NCI-H524 treated with DMSO at 0.1 percent for 48 hours (cell line): ENCODE data around the gene WNT2.
"Not testable (repeated sequence)": the region's sequence is repeated elsewhere in the genome, so short reads cannot be mapped to it uniquely, and the experiment has no call there.

Source experiments
- DNase-seq: peaks from one replicate; lab custom pipeline; 2025; lab: John Stamatoyannopoulos, UW

WNT2 gene

DNA sequence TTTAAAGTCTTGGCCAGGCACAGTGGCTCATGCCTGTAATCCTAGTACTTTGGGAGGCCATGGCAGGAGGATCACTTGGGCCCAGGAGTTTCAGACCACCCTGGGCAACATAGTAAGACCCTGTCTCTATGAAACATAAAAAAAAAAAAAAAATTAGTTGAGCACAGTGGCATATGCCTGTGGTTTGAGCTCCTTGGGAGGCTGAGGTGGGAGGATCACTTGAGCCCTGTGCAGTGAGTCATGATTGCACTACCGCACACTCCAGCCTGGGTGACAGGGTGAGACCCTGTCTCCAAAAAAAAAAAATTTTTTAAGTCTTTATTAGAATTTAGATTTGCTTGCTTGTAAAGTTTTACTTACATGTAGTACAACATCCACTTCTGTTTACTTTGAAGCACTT lies 14.0 kb downstream of the WNT2 start:
- no peak for DNase-seq

DNA sequence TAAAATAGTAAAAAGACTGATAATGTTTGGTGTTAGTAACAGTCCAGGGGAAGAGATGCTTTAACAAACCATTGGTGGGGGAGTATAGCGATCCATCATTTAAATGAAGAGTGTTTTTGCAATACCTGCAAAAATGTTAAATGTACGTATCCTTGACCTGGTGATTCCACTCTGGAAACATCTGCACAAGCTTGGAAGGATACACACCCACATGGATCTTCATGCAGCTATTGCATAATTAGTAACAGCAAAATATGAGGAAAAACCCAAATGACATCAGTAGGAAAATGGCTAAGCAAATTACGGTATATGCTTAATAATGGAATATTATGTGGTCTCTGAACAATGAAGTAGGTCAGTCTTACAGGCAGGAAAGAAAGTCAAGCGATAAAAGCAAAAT lies 20.5 kb downstream of the WNT2 start:
- no peak for DNase-seq

DNA sequence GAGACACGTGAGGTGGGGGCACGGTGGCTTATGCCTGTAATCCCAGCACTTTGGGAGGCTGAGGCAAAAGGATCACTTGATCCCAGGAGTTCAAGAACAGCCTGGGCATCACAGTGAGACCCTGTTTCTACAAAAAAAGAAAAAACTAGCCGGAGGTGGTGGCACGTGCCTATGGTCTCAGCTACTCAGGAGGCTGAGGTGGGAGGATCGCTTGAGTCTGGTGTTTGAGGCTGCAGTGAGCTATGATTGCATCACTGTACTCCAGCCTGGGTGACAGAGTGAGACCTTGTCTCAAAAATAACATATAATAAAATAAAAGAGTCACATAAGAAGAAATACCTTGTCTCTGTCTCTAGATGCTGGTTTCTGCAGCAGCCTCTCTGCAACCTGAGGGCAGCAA lies 22.4 kb downstream of the WNT2 start:
- not testable (repeated sequence) for DNase-seq

DNA sequence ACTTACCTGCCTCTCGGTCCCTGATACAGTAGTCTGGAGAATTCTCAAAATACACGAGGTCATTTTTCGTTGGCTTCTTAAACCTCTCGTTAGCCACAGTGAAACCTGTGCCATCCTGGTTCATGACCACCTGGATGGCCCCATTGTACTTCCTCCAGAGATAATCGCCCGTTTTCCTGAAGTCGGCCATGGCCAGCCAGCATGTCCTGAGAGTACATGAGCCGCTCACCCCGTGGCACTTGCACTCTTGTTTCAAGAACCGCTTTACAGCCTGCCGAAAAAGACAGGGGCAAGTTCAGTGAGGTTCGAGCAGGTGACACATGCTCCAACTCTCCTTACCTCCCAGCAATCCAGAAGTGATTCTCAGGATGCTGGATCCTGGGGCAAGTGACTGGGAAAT lies 25.3 kb downstream of the WNT2 start:
- no peak for DNase-seq

DNA sequence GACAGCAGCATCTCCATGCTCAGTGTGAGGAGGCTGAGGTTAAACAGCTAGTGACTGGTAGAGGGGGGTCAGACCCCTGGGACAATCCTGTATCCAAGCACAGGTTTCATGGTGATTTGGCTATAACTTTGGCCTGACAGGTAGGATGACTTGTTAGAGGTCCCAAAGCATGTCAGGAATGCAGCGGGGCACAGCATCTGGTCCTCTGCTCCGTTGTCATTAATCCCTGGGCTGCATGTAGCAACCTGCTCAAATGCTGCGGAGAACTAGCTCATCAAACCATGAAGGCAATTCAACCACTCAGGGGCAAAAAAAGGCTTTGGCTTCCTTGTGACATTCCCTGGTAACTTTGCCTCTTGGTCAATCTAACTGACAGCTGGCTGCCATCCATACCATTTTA lies 26.8 kb downstream of the WNT2 start:
- DNase-seq = no peak

DNA sequence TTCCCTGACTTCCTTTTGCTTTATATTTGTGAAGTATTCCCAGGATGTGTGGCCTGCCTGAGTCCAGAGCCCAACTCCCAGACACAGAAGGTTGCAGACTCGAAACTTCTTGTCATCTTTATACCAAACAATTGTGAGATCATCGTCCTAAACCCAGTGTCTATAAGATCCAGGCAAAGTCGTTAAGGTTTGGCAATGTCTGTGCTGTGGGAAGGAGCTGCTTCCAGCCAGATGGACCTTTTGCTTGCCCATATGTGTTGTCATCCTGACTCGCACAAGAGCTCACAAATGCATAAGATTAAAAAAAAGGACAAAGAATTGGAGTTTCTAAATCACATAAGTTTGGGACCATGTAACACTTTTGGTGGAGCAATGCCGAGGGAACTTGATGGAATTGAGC lies 37.0 kb downstream of the WNT2 start:
- no peak for DNase-seq

DNA sequence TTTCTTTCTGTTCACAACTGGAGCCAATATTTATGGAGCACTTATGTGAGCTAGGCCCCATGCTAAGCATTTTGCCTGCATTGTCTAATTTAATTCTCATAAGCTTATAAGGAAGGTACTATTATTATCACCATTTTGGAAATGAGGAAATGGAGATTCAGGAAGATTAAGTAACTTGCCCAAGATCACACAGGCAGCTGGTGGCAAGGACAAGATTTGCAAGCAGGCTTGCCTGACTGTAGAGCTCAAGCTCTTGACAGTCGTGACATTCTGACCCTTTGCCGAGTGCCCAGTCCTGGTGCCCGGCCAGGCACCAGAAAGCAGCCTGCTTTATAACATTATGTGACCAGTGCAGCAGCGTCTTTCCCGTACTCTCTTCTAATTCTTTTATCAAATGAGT lies 38.2 kb downstream of the WNT2 start:
- no peak for DNase-seq

DNA sequence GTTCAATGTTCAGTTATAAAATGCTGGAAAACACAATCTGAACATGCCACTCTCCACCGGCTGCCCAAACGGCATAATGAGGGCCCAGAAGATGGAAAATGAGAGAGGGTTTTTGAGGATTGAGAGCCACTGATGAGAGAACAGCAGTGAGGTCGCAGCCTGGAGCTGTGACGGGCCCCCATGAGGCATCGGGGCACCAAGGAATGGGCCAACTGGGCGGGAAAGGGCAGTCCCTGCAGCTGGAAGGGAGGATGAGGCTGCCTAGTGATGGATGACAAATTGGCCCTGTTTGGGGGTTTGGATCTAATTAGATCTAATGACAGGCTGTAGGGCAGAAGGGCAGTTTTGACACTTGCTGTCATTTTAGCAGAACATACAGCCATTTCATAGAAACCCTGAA lies 39.1 kb downstream of the WNT2 start:
- DNase-seq = no peak

DNA sequence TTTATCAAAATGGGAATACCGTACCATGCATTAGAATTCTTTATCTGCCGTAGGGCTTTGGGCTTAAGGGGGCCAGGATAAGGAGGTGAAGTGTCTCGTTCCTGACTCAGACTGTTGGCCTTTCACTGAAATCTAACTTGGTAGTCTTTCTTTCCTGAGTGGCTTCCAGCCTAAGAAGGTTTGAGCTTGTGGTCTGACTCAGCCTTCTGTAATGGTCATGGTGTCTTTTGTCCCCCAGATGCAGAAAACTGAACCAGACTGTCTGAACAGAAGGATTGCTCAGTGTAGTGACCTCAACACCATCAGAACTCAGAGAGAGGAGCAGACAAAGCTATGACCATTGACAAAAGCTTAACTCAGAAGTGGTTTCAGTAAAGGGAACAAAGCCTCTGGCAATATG lies 39.5 kb downstream of the WNT2 start:
- no peak for DNase-seq

DNA sequence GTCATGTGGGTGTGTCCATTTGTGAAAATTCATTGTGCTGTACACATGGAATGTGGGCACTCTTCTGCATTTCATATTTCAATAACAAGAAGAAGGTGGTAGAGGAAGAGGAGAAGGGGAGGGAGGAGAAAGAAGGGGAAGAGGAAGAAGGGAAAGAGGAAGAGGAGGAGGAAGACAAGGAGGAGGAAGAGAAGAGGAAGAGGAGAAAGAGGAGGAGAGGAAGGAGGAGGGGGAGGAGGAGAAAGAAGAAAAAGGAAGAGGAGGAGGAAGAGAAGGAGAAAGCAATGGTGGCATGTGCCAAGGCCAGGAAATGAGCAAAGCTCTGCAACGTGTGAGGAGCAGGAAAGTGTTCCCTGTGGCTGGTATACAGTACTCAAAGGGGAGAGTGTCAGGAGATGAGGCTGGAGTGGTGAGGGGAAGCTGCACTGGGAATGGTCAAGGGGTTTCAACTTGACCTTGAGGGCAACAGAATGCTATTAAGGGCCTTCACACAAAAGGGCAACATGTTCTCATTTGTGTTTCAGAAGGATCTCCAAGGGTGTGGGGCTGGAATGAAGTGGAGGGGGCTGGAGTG lies 40.5 kb downstream of the WNT2 start:
- no peak for DNase-seq

DNA sequence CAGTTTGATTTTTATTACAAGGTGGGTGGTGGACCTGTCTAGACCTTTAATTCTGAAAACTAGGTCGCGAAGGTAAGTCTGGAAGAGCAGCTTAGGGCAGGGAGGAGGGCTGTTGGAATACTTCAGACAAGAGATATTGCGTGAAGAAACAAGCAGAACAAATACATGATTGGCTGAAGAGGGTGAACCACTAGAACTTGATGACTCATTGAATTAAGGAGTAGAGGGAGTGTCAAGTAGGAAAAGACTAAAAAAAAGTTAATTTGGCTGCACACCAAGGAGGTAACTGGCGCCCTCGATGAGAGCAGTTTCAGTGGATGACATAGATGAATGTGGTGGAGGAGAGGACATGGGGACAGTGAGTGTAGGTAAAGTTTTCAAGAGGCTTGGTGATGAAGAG lies 41.3 kb downstream of the WNT2 start:
- no peak for DNase-seq

DNA sequence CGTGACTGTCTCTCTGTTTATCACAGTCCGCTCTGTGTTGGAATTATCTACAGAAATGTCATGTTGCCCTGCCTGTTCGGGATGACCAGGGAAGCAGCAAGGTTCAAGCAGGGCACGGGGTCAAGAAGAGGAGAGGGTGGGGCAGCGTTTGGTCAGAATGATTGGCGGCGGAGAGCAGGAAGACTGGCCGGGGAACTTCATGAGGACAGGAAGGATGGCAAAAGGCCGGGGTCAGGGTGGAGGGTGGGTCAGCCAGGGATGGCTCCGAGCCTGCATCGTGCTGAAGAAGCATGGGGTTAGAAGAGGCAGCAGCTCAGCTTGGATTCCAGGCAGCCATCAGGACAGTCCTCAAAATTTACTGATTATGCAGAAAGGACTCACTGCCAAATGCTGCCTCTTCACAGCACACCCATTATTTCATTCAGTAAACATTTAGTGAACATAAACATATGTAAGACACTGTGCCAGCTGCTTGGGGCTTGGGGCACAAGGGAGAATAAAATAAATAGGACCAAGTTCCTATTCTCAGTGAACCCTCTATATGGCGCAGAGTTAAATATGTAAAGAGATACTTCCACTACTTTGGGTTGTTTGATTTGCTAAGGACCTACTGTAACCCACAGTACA lies 42.8 kb downstream of the WNT2 start:
- DNase-seq = no peak

DNA sequence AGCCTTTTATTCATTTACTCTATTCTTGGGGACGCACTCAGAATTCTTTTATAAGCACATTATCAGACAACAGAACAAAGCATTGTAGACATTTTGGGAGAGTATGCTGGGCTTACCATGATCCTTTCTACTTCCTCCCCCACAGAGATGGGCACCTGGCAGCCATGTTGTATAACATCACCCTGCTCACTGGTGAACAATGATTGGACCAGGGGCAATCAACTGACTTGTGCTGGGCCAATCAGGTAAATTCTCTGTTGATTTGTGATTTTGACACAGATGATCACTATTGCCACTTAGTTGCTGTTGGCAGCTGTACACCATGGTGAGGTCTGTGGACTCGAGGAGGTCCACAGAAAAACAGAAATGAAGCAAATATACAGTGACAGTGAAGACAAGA lies 43.7 kb downstream of the WNT2 start:
- DNase-seq = no peak

DNA sequence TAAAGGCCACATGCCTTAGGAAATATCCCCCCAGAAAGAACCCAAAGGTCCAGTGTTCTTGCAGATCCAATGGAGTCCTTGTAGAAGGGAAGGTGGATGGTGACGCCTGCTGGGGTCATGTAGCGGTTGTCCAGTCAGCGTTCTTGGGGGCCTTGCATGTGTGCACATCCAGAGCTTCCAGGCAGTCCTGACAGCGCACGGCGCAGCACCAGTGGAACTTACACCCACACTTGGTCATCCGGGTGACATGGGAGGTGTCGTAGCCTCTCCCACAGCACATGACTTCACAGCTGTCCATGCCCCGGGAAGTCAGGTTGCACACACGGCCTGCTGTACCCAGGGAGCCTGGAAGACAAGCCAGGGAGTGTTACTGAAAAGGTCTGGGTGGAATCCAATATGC lies 44.8 kb downstream of the WNT2 start:
- DNase-seq = no peak

DNA sequence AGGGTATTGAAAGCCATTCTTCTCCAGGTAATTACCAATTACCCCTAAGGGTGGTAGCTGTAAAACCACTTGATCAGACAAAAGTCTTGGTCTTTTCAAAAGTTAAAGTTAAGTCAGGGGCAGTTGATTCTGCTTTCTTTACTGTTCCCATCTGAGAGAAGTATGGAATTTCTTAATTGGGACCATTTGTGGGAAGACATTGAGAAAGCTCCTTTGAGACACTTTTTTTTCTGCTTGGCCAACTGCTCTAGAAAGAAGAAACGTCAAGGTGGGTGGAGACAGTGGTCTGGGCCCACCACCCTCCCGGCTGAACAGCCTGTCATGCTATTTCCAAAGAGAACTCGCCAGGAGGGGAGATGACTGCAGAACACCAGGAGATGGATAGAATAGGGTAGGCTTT lies 45.3 kb downstream of the WNT2 start:
- no peak for DNase-seq

DNA sequence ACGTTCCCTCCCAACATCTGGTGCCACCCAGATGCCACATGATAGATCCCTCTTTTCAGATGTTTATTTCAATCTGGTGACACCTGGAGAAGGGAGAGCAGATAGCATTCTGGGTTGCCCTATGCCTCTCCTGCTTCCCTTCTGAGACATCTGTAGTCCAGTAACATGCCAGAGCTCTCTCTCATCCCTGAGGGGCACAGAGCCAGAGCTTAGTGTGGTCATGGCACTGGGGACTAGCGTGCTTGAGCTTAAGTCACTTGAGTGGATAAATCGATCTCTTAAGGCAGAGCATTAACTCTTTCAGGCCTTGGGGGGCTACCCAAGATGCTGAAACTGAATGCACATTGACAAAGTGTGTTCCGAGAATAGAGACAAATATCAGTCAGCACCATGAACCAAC lies 47.9 kb downstream of the WNT2 start:
- no peak for DNase-seq

DNA sequence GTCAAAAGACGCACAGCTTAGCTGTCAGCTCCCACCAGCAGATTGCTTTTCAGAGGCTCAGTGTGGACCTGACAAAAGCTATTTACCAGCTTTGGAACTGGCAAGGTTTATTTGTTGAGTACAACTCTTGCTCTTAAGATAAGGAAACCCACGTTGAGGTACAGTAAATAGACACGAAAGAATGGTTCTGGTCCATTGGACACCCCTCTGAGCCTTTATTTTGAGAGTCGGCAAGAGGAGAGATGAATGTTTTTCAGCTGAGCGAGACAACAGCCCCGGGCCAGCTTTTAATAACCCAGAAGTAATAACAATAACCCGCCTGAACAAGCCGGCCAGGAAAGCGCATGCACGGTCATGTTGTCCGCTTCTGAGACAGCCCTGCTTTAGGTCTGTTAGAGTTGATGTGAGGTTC lies 49.0 kb downstream of the WNT2 start:
- no peak for DNase-seq

DNA sequence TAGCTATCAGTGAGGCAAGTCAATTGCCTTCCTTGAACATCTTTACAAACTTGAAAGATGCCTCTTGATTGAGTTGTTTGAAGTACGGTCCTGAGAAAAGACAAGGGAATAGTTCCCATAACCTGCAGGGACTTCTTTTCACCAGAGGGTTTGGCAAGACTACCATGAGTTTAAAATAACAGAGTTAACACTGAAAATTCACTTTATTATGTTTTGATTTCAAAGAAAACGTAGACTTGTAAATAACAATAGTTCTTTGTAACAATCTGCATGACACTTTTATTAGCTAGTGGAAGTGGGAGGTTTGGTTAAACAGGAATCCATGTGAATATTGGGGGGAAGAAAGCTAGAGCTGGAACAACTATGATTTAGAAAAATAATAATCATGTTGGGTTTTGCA lies 49.5 kb downstream of the WNT2 start:
- no peak for DNase-seq

DNA sequence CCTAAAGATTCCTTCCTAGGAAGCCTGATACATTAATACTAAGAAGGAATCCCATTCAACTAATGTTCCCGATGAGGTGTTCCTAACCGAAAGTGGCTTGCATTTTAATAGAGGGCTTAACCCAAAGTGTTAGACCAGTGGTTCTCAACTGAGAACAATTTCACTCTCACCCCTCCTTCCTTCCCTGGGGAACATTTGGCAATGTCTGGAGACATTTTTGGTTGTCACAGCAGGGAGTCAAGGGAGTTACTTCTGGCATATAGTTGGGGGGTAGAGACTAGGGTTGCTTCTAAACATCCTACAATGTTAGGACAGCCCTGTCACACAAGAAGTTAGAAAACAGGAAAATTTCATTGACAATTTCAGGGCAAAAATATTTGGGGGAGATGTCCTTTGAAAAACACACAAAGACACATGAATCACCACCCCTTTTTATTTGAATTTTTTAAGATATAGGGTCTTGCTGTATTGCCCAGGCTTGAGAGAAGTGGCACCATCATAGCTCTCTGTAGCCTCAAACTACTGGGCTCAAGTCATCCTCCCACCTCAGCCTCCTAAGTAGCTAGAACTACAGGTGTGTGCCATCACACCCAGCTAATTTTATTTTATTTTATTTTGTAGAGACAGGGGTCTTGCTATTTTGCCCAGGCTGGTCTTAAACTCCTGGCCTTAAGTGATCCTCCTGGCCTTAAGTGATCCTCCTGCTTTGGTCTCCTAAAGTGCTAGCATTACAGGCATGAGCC lies 50.7 kb downstream of the WNT2 start:
- DNase-seq = no peak

DNA sequence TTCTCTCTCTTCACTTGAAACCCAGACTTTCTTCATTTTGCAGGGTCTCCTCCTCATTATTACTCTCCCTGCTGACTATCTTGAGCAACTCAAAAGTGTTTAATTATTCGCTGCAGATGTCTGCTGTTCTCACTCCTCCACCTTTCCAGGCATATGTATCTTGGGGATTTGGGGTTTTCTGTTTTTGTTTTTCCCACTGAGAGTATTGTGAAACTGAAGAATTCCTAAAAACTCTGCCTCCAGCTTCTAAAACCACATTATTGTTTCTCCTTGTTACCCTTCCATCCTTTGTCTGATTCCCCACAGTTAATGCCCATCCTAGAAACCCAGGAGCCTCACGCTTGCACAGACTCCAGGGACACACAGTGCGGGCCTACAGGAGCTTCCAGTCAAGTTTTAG lies 51.3 kb downstream of the WNT2 start:
- DNase-seq = no peak

DNA sequence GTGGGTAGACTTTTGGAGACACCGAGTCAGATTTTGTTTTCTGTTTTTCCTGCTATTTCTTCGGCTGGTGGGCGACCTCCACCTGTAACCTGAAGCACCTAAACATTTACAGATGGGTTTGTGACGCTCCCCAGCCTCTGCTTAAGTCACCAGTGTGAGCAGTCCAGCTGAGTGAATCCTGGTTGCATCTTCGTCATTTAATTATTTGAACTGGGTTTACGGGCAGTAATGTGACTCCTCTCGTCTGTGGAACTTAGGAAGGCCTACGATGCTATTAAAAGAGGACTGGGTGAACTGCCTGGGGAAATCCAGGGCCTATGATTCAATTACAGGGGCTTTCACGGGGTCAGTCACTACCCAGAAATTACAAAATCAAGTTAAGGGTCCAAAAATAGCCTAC lies 52.5 kb downstream of the WNT2 start:
- no peak for DNase-seq

DNA sequence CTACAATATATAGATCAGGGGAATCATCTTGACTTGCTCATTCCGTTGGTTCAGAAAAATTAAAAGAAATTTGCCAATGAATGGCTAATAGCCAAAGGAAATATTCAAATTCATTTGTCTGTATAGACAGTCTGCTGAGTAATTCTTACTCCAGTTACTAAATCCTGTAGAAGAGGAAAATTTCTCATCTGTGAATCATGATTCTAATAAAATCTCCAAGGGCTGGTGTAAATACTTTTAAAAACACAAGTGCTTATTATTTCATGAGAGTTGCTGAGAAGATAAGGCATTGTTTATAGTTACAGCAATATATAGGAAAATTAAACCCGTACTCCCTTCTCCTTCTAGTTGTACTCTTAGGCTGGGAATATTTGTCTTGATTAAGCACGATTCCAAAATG lies 53.0 kb downstream of the WNT2 start:
- DNase-seq = no peak

DNA sequence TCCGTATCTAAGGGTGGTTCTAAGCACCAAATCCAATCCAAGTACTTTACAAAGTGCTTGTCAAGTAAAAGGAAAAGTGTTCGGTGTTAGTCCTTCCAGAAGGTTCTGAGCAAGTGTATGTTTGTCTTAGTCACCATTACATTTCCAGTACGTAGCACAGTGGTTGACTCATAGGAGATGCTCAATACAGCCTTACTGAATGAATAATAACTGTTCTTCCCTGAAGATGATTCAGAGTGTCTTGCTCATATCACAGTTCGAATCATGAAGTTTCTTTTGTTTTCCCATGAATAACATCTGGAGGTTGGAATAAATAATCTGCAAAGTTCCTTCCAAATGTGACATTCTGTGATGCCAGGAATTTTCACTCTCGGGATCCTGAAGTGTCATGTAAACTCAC lies 53.4 kb downstream of the WNT2 start:
- no peak for DNase-seq

DNA sequence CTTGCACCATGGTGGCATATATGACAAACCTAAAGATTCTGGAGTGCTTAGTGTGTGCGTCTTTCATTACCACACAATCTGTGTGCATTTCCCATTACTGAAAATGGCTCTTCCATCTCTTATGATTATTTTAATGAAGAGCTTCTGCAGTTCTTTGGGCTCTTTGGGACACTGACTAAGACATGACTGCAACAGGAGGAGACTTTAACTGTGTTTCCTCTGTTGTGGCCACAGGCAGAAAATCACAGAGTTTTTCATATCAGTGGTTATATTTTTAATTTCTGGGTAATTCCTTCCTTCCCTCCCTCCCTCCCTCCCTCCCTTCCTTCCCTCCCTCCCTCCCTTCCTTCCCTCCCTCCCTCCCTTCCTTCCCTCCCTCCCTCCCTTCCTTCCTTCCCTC lies 58.1 kb downstream of the WNT2 start:
- no peak for DNase-seq
